ENCODE measurements around the gene NEK4.
A peak's percentile ranks its signal among the peaks of the same experiment; 100 is the strongest.
"Not testable (repeated sequence)": the region's sequence is repeated elsewhere in the genome, so short reads cannot be mapped to it uniquely, and the experiment has no call there.

NEK4 gene

DNA sequence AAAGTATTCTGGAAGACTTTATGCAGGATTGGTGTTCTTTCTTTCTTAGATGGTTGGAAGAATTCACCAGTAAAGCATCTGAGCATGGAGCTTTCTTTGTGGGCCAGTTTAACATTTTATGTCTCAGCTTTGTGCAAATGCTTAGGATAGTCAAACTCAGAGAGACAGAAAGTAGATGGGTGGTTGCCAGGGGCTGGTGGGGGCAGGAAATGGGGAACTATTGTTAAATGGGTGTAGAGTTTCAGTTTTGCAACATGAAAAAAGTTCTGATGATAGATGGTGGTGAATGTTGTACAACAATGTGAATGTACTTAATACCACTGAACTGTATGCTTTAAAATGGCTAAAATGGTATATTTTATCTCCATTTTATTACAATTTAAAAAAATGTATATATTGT lies 40.1 kb downstream of the NEK4 start:
- TF ChIP-seq, protein P1, sequence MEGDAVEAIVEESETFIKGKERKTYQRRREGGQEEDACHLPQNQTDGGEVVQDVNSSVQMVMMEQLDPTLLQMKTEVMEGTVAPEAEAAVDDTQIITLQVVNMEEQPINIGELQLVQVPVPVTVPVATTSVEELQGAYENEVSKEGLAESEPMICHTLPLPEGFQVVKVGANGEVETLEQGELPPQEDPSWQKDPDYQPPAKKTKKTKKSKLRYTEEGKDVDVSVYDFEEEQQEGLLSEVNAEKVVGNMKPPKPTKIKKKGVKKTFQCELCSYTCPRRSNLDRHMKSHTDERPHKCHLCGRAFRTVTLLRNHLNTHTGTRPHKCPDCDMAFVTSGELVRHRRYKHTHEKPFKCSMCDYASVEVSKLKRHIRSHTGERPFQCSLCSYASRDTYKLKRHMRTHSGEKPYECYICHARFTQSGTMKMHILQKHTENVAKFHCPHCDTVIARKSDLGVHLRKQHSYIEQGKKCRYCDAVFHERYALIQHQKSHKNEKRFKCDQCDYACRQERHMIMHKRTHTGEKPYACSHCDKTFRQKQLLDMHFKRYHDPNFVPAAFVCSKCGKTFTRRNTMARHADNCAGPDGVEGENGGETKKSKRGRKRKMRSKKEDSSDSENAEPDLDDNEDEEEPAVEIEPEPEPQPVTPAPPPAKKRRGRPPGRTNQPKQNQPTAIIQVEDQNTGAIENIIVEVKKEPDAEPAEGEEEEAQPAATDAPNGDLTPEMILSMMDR (IDR thresholded peaks at IDR 0.05; ENCODE audit: extremely low read depth, missing control alignments): no peak
- DNase-seq (ENCODE audit: low spot score): no peak

DNA sequence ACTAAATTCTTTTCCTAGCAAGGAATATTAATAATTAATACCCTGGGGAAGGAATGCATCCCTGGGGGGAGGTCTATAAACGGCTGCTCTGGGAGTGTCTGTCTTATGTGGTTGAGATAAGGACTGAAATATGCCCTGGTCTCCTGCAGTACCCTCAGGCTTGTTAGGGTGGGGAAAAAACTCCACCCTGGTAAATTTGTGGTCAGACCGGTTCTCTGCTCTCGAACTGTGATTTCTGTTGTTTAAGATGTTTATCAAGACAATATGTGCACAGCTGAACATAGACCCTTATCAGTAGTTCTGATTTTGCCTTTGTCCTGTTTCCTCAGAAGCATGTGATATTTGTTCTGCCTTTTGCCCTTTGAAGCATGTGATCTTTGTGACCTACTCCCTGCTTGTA lies 42.0 kb downstream of the NEK4 start:
- not testable (repeated sequence) for DNase-seq (ENCODE audit: low spot score)

DNA sequence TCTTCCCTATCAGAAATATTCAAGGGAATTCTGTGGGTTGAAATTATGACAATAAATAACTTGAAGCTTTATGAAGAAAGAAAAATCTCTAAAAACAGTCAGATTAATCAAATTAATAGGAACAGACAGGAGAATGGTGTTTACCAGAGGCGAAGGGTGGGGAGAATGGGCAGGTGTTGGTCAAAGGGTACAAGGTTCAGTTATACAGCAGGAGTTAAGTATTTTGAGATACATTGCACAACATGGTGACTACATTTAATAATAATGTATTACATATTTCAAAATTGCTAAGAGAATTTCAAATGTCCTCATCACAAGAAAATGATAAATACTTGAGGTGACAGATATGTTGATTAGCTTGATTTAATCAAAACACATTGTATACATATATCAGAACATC lies 46.2 kb downstream of the NEK4 start:
- TF ChIP-seq, protein P1 (IDR thresholded peaks at IDR 0.05; ENCODE audit: extremely low read depth, missing control alignments): no peak
- no peak for DNase-seq (ENCODE audit: low spot score)

DNA sequence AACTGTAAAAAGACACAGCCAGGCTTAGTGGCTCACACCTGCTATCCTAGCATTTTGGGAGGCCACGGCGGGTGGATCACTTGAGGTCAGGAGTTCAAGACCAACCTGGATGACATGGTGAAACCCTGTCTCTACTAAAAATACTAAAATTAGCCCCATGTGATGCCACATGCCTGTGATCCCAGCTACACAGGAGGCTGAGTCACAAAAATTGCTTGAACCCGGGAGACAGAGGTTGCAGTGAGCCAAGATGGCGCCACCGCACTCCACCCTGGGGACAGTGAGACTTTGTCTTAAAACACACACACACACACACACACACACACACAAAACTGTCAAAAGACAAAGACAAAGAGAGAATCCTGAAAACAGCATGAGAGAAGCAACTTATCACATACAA lies 46.8 kb downstream of the NEK4 start:
- no peak for DNase-seq (ENCODE audit: low spot score)
- TF ChIP-seq, protein P1 (IDR thresholded peaks at IDR 0.05; ENCODE audit: extremely low read depth, missing control alignments): no peak

DNA sequence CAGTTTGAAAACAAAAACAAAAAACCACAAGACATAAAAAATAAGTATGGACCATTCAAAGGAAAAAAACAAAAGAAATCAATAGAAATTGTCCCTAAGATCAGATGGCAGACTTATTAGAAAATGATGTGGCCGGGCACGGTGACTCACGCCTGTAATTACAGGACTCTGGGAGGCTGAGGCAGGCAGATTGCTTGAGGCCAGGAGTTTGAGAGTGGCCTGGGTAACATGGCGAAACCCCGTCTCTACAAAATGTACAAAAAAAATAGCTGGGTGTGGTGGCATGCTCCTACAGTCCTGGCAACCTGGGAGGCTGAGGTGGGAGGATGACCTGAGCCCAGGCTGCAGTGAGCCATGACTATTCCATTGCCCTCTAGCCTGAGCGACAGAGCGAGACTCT lies 48.2 kb downstream of the NEK4 start:
- TF ChIP-seq, protein P1 (IDR thresholded peaks at IDR 0.05; ENCODE audit: extremely low read depth, missing control alignments): no peak
- no peak for DNase-seq (ENCODE audit: low spot score)

DNA sequence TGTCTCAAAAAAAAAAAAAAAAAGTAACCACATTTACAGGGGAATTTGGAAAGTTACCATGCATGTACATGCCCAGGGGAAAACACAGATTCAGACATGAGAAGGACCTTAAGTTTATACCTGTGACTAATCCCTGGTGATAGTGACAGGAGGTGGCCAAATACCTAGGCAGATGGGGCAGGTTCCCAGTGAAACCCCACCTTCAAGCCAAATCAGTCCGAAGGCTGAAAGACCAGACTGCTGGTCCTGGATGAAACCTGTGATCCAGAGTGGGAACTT lies 49.1 kb downstream of the NEK4 start:
- DNase-seq (ENCODE audit: low spot score): no peak
- TF ChIP-seq, protein P1 (IDR thresholded peaks at IDR 0.05; ENCODE audit: extremely low read depth, missing control alignments): no peak

DNA sequence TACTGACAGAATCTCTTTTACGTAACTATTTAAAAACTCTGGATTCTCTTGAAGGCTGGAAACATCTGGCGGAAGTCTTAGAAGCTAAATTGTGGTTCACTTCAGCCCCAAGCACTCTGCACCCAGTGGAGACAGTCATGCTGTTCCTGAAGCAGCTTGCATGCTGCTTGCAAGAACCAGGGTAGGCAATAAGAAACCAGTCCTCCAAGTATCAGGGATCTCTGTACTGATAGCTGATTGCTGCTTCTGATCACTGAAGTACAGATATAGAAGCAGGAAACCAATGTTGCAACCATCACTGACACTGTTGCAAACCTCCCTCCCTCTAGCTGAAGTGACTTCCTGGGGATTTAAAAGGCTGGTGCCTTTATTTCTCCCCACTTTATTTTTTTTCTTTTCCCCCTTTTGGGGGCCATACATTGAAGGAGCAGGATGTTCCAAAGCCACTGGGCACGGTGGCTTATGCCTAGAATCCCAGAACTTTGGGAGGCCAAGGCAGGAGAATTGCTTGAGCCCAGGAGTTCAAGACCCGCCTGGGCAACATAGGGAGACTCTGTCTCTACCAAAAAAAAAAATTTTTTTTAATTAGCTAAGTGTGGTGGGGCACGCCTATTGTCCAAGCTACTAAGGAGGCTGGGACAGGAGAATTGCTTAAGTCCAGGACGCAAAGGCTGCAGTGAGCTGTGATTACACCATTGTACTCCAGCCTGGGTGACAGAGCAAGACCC lies 49.6 kb downstream of the NEK4 start:
- TF ChIP-seq, protein P1 (IDR thresholded peaks at IDR 0.05; ENCODE audit: extremely low read depth, missing control alignments): no peak
- DNase-seq (ENCODE audit: low spot score): peak; percentile 40

DNA sequence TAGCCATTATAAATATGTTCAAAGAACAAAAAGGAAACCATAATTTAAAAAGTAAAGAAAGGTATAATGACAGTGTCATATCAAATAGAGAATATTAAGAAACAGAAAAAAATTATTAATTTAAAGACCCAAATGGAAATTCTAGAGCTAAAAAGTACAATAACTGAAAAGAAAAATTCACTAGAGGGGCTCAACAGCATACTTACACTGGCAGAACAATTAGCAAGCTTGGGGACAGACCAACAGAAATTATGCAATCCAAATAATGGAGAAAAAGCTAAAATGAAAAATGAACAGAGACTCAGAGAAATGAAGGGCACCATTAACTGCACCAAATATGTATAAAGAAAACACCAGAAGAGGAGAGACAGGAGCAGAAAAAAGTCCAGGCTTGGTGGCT lies 51.1 kb downstream of the NEK4 start:
- no peak for DNase-seq (ENCODE audit: low spot score)
- TF ChIP-seq, protein P1 (IDR thresholded peaks at IDR 0.05; ENCODE audit: extremely low read depth, missing control alignments): no peak
